ENCODE results near the gene SLC38A4. TPM values are rescaled to one million over a fixed set of nuclear protein-coding genes. Genes with fewer than 3 reads are reported as not detected.

SLC38A4 gene
- total RNA-seq, 1 experiment from 2014 or later: not detected

- POLR2A ChIA-PET: no interaction called here
Measured at GRCh38 chr12:46764005-46764404, 61.8 kb downstream of the SLC38A4 start.

GRCh38 chr12:46763230-46763629, 62.6 kb downstream of the SLC38A4 start:
- no peak for TF ChIP-seq CTCF (IDR thresholded peaks at IDR 0.05 in 2 of 3, conservative IDR thresholded peaks at IDR 0.05 in 1 of 3; ENCODE audit: borderline replicate concordance in 1 of 3, insufficient read depth in 1 of 3, low read depth in 2 of 3, low read length in 2 of 3)
- no peak for TF ChIP-seq POLR2A (IDR thresholded peaks at IDR 0.05; ENCODE audit: borderline replicate concordance, extremely low read depth, insufficient read depth, insufficient read length)
- no peak for TF ChIP-seq ZNF274 (IDR thresholded peaks at IDR 0.05; ENCODE audit: low read depth, low read length)
- no peak for TF ChIP-seq EGR1 (IDR thresholded peaks at IDR 0.05; ENCODE audit: low read depth)
- POLR2A ChIA-PET: no interaction called here
- Histone ChIP-seq H3K4me1 (ENCODE audit: control insufficient read depth in 1 of 2, insufficient read depth in 2 of 2, low read length in 2 of 2) (no peaks in the 10 kb centered on the region), H3K79me2 (ENCODE audit: insufficient read depth, low read length) (no peaks in the 10 kb centered on the region), H3K27ac (ENCODE audit: low read depth, low read length) (no peak overlapping the region), H3K4me2 (ENCODE audit: low read length) (no peak overlapping the region), H3K9ac (ENCODE audit: low read length) (no peak overlapping the region), H2AFZ (ENCODE audit: low read depth, low read length, poor library complexity, severe bottlenecking) (no peak overlapping the region), H3K27me3 (ENCODE audit: insufficient read depth, low read length) (no peaks in the 10 kb centered on the region), H3K36me3 (ENCODE audit: control insufficient read depth in 1 of 2, insufficient read depth in 2 of 2, low read length in 2 of 2) (no peaks in the 10 kb centered on the region), H3K4me3 (replicated peaks in 1 of 2; ENCODE audit: low read depth in 1 of 2, low read length in 2 of 2) (no peak overlapping the region), H4K20me1 (ENCODE audit: insufficient read depth) (no peaks in the 10 kb centered on the region), H3K9me2 (ENCODE audit: insufficient read depth) (no peaks in the 10 kb centered on the region), H3K9me3 (ENCODE audit: control insufficient read depth in 1 of 2, insufficient read depth in 1 of 2, low read depth in 1 of 2, low read length in 2 of 2) (no peaks in the 10 kb centered on the region)
- RAD21 ChIA-PET (ENCODE audit: low non-redundant PET in 1 of 2, low total read pairs in 2 of 2, uncharacterized antibody in 2 of 2, unreplicated experiment in 2 of 2): no interaction called here
- CTCF ChIA-PET: no interaction called here
- intact Hi-C loops (cut with micrococcal nuclease): no loop called here
- BruUV-seq (replicated peaks): no TSS peak
- DNase-seq (ENCODE audit: low read depth, low spot score) (no peak), ATAC-seq (no peak)

More at GRCh38 chr12:46764005-46764404, 61.8 kb downstream of the SLC38A4 start:
- no peak for TF ChIP-seq JUND (IDR thresholded peaks at IDR 0.05)
- no peak for TF ChIP-seq SRF (IDR thresholded peaks at IDR 0.05; ENCODE audit: low read depth)
- H4K20me1 ChIP-seq (ENCODE audit: insufficient read depth): no peaks in the 10 kb centered on the region
- no peaks in the 10 kb centered on the region for H3K4me1 ChIP-seq (ENCODE audit: control insufficient read depth in 1 of 2, insufficient read depth in 2 of 2, low read length in 2 of 2)
- no peak for ATAC-seq
- H3K9me2 ChIP-seq (ENCODE audit: insufficient read depth): no peaks in the 10 kb centered on the region
- no peak overlapping the region for H2AFZ ChIP-seq (ENCODE audit: low read depth, low read length, poor library complexity, severe bottlenecking)
- no TSS peak for BruUV-seq (replicated peaks)
- no peak overlapping the region for H3K27ac ChIP-seq (ENCODE audit: low read depth, low read length)
- RAD21 ChIA-PET (ENCODE audit: low non-redundant PET in 1 of 2, low total read pairs in 2 of 2, uncharacterized antibody in 2 of 2, unreplicated experiment in 2 of 2): no interaction called here
- no peak overlapping the region for H3K9ac ChIP-seq (ENCODE audit: low read length)
- no peak for DNase-seq (ENCODE audit: low read depth, low spot score)
- H3K27me3 ChIP-seq (ENCODE audit: insufficient read depth, low read length): no peaks in the 10 kb centered on the region
- intact Hi-C loops (cut with micrococcal nuclease): no loop called here
- H3K9me3 ChIP-seq (ENCODE audit: control insufficient read depth in 1 of 2, insufficient read depth in 1 of 2, low read depth in 1 of 2, low read length in 2 of 2): no peaks in the 10 kb centered on the region
- no peaks in the 10 kb centered on the region for H3K36me3 ChIP-seq (ENCODE audit: control insufficient read depth in 1 of 2, insufficient read depth in 2 of 2, low read length in 2 of 2)
- CTCF ChIA-PET: no interaction called here
- H3K4me2 ChIP-seq (ENCODE audit: low read length): no peak overlapping the region
- no peak overlapping the region for H3K4me3 ChIP-seq (replicated peaks in 1 of 2; ENCODE audit: low read depth in 1 of 2, low read length in 2 of 2)
- H3K79me2 ChIP-seq (ENCODE audit: insufficient read depth, low read length): no peaks in the 10 kb centered on the region

Data from HCT116 (cell line).